ENCODE data around the gene SETD1A.

DNA sequence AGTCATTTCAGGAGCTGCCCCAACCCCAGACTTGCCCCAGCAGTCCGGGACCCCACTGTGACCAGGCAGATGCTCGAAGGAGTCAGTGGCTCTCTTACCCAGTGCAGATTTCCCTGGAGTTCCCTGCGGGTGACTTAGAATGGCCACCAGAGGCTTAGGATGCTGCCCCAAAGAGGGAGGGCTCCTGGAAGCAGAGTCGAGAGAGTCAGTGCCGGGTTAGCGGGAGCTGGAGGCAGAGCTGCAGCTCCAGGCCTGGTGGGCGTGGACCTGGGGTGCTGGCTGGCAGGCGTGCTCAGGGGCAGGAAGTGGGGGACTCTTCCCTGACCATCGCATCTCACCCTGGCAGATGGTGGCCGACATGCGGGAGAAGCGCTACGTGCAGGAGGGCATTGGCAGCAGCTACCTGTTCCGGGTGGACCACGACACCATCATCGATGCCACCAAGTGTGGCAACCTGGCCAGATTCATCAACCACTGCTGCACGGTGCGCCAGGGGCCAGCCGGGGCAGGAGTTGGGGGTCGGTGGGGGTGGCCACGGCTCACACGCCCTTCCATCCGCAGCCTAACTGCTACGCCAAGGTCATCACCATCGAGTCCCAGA lies 25.8 kb downstream of the SETD1A start:
- TF ChIP-seq POLR2A (IDR thresholded peaks at IDR 0.05; ENCODE audit: low read length) (no peak), GATA1 (IDR thresholded peaks at IDR 0.05; ENCODE audit: low read depth, low read length) (no peak)
